ENCODE measurements around the gene SYT8. TPM values are rescaled to one million over a fixed set of nuclear protein-coding genes. Genes with fewer than 3 reads are reported as not detected.
A peak's percentile ranks its signal among the peaks of the same experiment; 100 is the strongest.

Gene SYT8
- total and polyA plus RNA-seq, 2 of the 8 experiments (the other 6 are each of a cell fraction or from before 2014, with no cell fraction given): not detected

DNA sequence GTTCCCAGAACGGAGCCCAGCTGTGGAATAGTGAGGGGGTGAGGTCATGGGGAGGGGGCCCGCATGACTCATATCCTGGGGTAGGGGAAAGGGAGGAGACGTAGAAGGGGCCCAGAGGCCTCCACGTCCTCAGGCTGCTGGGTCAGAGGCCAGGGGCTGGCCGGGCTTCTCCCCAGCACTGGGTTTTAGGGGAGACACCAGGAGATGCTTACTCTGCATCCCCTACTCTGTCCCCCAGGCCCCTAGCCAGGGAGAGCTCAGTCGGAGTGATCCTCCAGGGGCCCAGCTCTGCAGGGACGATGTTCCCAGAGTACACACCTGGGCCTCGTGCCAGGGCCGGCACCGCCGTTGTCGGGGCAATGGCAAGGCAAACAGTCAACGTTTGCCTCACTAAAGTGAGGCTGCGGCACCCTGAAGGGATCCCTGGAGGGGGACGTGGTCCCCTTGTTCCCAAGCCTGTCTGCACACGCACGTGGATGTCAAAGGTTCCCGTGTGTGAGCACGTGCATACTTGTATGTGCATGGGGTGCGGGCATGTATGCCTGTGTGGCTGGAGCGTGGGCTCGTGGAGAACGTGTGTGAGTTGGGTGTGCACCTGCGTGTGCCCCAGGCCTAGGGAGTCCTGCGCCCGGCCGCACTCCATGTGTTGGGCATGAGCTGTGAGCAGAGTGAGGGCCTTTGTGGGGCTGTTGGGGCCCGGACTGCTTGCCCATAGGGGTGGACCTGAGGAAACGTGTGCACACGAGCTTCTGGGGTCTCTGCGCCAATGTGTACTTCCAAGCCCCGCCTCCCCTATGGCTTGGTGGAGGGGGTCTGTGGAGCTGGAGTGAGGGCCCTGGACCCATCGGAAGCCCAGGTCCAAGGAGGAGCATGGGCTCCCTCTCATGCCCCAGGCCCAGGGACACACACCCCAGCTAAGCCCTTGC is 42.7 kb downstream of the SYT8 start:
- Histone ChIP-seq H3K18ac (ENCODE audit: extremely low read depth, low read length) (no peak overlapping the region; the same call in 1 of the 2 replicates), H4K91ac (replicated peaks; ENCODE audit: insufficient read length, low read length) (no peak overlapping the region), H2AK5ac (ENCODE audit: low read depth, low read length) (no peak overlapping the region), H3K56ac (replicated peaks; ENCODE audit: insufficient read length, low read depth, low read length) (no peak overlapping the region), H2BK12ac (ENCODE audit: low read depth, low read length) (peak overlapping the region; percentile 33; the same call in 1 of the 2 replicates), H3K27me3 (replicated peaks in 1 of 4; ENCODE audit: control insufficient read depth in 3 of 4, extremely low read depth in 1 of 4, insufficient read depth in 3 of 4, low read length in 3 of 4) (no peaks in the 10 kb centered on the region), H2BK120ac (replicated peaks; ENCODE audit: low read depth, low read length) (no peak overlapping the region), H2AFZ (ENCODE audit: low read length) (no peak overlapping the region), H3K9me3 (ENCODE audit: insufficient read depth in 2 of 2, low read depth in 1 of 2, low read length in 1 of 2) (no peaks in the 10 kb centered on the region), H4K5ac (ENCODE audit: insufficient read length, low read depth, low read length) (no peak overlapping the region), H3K36me3 (ENCODE audit: control insufficient read depth in 2 of 4, insufficient read depth in 4 of 4, low read length in 3 of 4) (no peaks in the 10 kb centered on the region), H3K4me2 (ENCODE audit: insufficient read depth in 1 of 2, low read depth in 2 of 2, low read length in 2 of 2) (no peak overlapping the region), H2BK5ac (ENCODE audit: low read depth, low read length) (no peak overlapping the region), H2BK15ac (ENCODE audit: low read length) (no peak overlapping the region; the same call in 1 of the 2 replicates), H3K23me2 (ENCODE audit: low read depth, low read length) (no peaks in the 10 kb centered on the region), H2BK20ac (ENCODE audit: low read length) (0 out of 2 replicates have a peak overlapping the region, but pooled peaks have one; percentile 43), H3K4me3 (ENCODE audit: extremely low read depth in 1 of 4, insufficient read depth in 2 of 4, low read depth in 3 of 4, low read length in 4 of 4) (no peak overlapping the region), H3K79me2 (ENCODE audit: control insufficient read depth in 1 of 2, insufficient read depth in 2 of 2, low read length in 2 of 2) (no peaks in the 10 kb centered on the region), H4K20me1 (replicated peaks in 1 of 2; ENCODE audit: control insufficient read depth in 1 of 2, insufficient read depth in 2 of 2, low read length in 2 of 2) (no peaks in the 10 kb centered on the region), H3K27ac (ENCODE audit: low read depth, low read length) (no peak overlapping the region), H3K23ac (ENCODE audit: insufficient read length) (no peak overlapping the region), H3K79me1 (ENCODE audit: low read depth, low read length) (no peaks in the 10 kb centered on the region), H4K8ac (ENCODE audit: extremely low read depth, insufficient read depth, low read length) (peak overlapping the region; percentile 14; the same call in 1 of the 2 replicates), H3K4me1 (replicated peaks in 1 of 4; ENCODE audit: control insufficient read depth in 3 of 4, insufficient read depth in 4 of 4, low read length in 3 of 4) (peaks cover 0 to 1% (median 0%) of the 10 kb centered on the region in 4 experiments; a peak in 1 of 7 replicates), H3K9ac (replicated peaks in 1 of 4; ENCODE audit: extremely low read depth in 1 of 4, low read depth in 3 of 4, low read length in 3 of 4) (no peak overlapping the region), H3K4ac (replicated peaks; ENCODE audit: insufficient read length, low read depth, low read length) (no peak overlapping the region), H3K14ac (ENCODE audit: insufficient read length) (no peak overlapping the region)
- DNase-seq (ENCODE audit: low read depth in 1 of 2, low spot score in 2 of 2) (no peak), FAIRE-seq (no peak)
- WGBS, 2 experiments (ENCODE audit: extremely low coverage in 1 of 2, insufficient coverage in 1 of 2, insufficient read length in 1 of 2, insufficient replicate concordance in 2 of 2, low coverage in 1 of 2, low lambda C conversion rate in 2 of 2, missing lambda C conversion rate in 1 of 2): 89% methylated on average over 28 of the region's 33 CpGs; no CpG with 5 or more reads in 1 of the 2 experiments
- ChIA-PET CTCF (ENCODE audit: partially characterized antibody) (interaction anchor here (0.6 to 5.5 kb wide), 44 partner anchors 10 to 423 kb away, joined by 3 to 156 read pairs (median 5); partner anchors contain the start of genes INS, LSP1, MRPL23 and PRR33), POLR2A (ENCODE audit: partially characterized antibody) (interaction anchor here (1.4 kb wide), 1 partner anchor 21 kb away, joined by 4 read pairs; no protein-coding TSS in a partner anchor)
- TF ChIP-seq TCF12 (IDR thresholded peaks at IDR 0.05; ENCODE audit: low read depth, low read length) (no peak), EGR1 (IDR thresholded peaks at IDR 0.05; ENCODE audit: borderline replicate concordance, low read depth, low read length) (no peak), KDM5A (IDR thresholded peaks at IDR 0.05; ENCODE audit: low read length) (no peak), RAD21 (IDR thresholded peaks at IDR 0.05 in 1 of 2, conservative IDR thresholded peaks at IDR 0.05 in 1 of 2; ENCODE audit: low read depth in 2 of 2, low read length in 2 of 2) (no peak), TAF1 (IDR thresholded peaks at IDR 0.05; ENCODE audit: low read depth, low read length) (no peak), KDM1A (IDR thresholded peaks at IDR 0.05; ENCODE audit: borderline replicate concordance, low read length) (no peak), RXRA (IDR thresholded peaks at IDR 0.05; ENCODE audit: insufficient read depth, low read depth, low read length) (no peak), JUND (IDR thresholded peaks at IDR 0.05; ENCODE audit: low read length) (no peak), CREB1 (IDR thresholded peaks at IDR 0.05) (no peak), SIX5 (IDR thresholded peaks at IDR 0.05; ENCODE audit: low read depth, low read length) (no peak), RFX5 (IDR thresholded peaks at IDR 0.05; ENCODE audit: borderline replicate concordance, low read depth, low read length) (no peak), GABPA (IDR thresholded peaks at IDR 0.05; ENCODE audit: borderline replicate concordance, insufficient read depth, low read length) (no peak)
